ENCODE data around the gene SORL1. TPM values are rescaled to one million over a fixed set of nuclear protein-coding genes. Genes with fewer than 3 reads are reported as not detected.

SORL1 gene
- total and polyA plus RNA-seq, 9 of the 15 experiments (the other 6 are each of a cell fraction or from before 2014, with no cell fraction given) = 0.01 to 0.66 TPM; not detected in 7

DNA sequence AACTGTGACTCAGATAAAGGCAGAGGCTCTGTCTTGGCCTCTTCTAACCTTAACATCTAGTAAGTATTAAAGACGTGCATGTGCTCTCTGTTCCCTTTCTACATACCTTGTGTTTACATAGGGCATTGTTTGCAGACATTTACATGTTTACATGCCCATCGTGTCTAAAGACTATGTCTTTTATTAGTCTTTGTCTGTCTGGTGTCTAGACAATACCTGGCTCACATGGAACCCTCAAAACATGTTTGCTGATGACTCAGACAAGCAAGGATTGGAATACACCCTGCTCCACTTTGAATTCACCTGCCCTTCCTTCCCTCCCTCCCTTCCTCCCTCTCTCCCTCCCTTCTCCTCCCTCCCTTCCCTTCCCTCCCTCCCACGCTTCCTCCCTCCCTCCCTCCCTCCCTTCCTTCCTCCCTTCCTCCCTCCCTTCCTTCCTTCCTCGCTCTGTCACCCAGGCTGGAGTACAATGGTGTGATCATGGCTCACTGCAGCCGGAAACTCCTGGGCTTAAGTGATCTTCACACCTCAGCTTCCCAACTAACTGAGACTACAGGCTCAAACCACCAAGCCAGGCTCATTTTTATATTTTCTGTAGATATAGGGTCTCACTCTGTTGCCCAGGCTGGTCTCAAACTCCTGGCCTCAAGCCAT is 24.4 kb downstream of the SORL1 start:
- H2AFZ ChIP-seq (ENCODE audit: low read depth, low read length) = no peak overlapping the region
- no peak overlapping the region for H3K9ac ChIP-seq (ENCODE audit: insufficient read depth in 1 of 2, low read depth in 2 of 2, low read length in 2 of 2)
- DNase-seq (ENCODE audit: extremely low read depth in 1 of 4, low spot score in 3 of 4) (no peak), FAIRE-seq (no peak), ATAC-seq (no peak)
- H3K9me3 ChIP-seq (replicated peaks; ENCODE audit: control insufficient read depth, insufficient read depth, low read depth, low read length) = no peaks in the 10 kb centered on the region
- no peaks in the 10 kb centered on the region for H3K79me2 ChIP-seq (ENCODE audit: control insufficient read depth, insufficient read depth, low read length)
- H3K4me1 ChIP-seq (replicated peaks in 1 of 2; ENCODE audit: control insufficient read depth in 2 of 2, insufficient read depth in 2 of 2, low read length in 2 of 2) = no peaks in the 10 kb centered on the region
- H3K27ac ChIP-seq (ENCODE audit: extremely low read depth, low read depth, low read length) = no peak overlapping the region
- ChIA-PET CTCF (ENCODE audit: low intra/inter-chr PET ratio) (no interaction called here), POLR2A (no interaction called here)
- TF ChIP-seq NFIX (CRISPR knock-in tag; IDR thresholded peaks at IDR 0.05; ENCODE audit: low read depth) (no peak), ZNF174 (CRISPR knock-in tag; IDR thresholded peaks at IDR 0.05) (no peak), TCF3 (CRISPR knock-in tag; IDR thresholded peaks at IDR 0.05) (no peak), IRF2 (CRISPR knock-in tag; IDR thresholded peaks at IDR 0.05) (no peak), MLX (CRISPR knock-in tag; conservative IDR thresholded peaks at IDR 0.05) (no peak), TCF7 (IDR thresholded peaks at IDR 0.05; ENCODE audit: borderline replicate concordance) (no peak), ELK1 (CRISPR knock-in tag; IDR thresholded peaks at IDR 0.05) (no peak)
- TF ChIP-seq, protein P1, sequence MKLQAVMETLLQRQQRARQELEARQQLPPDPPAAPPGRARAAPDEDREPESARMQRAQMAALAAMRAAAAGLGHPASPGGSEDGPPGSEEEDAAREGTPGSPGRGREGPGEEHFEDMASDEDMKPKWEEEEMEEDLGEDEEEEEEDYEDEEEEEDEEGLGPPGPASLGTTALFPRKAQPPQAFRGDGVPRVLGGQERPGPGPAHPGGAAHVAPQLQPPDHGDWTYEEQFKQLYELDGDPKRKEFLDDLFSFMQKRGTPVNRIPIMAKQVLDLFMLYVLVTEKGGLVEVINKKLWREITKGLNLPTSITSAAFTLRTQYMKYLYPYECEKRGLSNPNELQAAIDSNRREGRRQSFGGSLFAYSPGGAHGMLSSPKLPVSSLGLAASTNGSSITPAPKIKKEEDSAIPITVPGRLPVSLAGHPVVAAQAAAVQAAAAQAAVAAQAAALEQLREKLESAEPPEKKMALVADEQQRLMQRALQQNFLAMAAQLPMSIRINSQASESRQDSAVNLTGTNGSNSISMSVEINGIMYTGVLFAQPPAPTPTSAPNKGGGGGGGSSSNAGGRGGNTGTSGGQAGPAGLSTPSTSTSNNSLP (IDR thresholded peaks at IDR 0.05; ENCODE audit: borderline replicate concordance, low read depth, low read length) = no peak
- TF ChIP-seq, protein P2, sequence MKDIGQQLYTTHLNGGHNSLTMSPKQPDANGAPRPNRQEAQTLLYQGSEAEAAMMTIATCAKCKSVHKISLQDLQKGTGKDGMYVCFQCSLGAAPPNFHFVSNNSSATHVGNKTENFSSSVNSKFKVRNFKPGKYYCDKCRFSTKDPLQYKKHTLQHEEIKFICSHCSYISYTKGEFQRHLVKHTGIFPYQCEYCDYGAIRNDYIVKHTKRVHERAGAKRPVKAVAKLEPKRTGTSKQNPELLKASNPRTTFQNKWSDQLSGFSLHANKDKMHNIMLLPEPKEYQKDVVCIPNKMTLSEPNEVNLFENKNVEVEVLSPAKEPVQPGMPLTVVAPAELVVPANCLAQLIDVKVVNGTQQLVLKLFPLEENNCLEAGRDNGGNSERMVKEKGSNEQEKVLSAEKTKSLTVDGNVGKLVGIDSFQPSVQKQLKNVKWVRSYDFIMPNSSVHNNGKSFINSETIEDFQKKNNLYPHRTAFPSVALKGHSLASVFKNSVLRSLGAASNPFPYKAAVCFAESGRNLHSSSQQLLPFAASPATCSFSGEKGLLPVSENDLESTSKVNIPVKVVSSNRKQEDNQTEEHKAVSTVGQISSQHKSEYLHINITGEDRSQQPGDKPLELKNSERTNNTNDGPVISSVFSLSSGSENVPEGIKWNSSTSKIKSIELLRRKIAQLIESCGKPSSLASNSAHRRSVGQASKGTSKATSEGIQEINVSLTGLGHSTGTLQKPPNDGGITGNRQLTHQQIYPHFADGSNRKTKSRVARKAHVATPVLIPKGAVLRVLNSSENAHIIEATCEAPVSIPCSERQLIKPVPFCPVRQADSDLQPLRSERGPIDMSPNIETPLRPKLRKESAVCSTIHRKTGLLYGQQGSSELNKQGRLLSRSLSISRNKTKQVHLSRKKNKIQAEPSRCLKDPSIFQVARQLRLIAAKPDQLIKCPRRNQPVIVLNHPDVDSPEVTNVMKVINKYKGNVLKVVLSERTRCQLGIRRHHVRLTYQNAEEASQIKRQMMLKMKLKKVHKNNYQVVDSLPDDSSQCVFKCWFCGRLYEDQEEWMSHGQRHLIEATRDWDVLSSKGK (CRISPR knock-in tag; IDR thresholded peaks at IDR 0.05) = no peak
- H3K4me3 ChIP-seq = no peak overlapping the region
- no TSS peak for BruUV-seq (replicated peaks)
- no peaks in the 10 kb centered on the region for H3K9me1 ChIP-seq (ENCODE audit: control insufficient read depth, insufficient read depth, low read length)
- no peaks in the 10 kb centered on the region for H4K20me1 ChIP-seq (replicated peaks; ENCODE audit: control insufficient read depth, insufficient read depth, low read length)
- no peaks in the 10 kb centered on the region for H3K36me3 ChIP-seq (ENCODE audit: control insufficient read depth, insufficient read depth, low read length)
- in situ Hi-C loops (cut with MboI) (no loop called here), intact Hi-C loops (cut with micrococcal nuclease) (no loop called here)
- H3K4me2 ChIP-seq (ENCODE audit: insufficient read depth, low read length) = no peak overlapping the region
- peaks cover 0 to 15% of the 10 kb centered on the region in 2 experiments; a peak in 2 of 5 replicates for H3K27me3 ChIP-seq (ENCODE audit: control insufficient read depth in 2 of 2, insufficient read depth in 2 of 2, low read length in 2 of 2)
- 0% methylated on average over 4 of the region's 5 CpGs for WGBS (ENCODE audit: insufficient coverage, low coverage, missing lambda C conversion rate)
